B cell (primary cell): ENCODE data around the gene PLSCR3.

Source experiments
- EZH2 ChIP-seq: IDR thresholded peaks from 2 replicates; pipeline ENCODE4 v1.6.1; 2012; ENCODE audit warnings: borderline replicate concordance, low read depth, mild to moderate bottlenecking, moderate library complexity, low read length; ENCODE audit not compliant: insufficient read depth, poor library complexity, severe bottlenecking
- TF ChIP-seq, protein P1 (sequence below): fragments of 200-600 bp; IDR thresholded peaks from one replicate; pipeline ENCODE4 v1.8.0; 2022; ENCODE audit warnings: antibody characterized with exemption, mild to moderate bottlenecking

DNA sequence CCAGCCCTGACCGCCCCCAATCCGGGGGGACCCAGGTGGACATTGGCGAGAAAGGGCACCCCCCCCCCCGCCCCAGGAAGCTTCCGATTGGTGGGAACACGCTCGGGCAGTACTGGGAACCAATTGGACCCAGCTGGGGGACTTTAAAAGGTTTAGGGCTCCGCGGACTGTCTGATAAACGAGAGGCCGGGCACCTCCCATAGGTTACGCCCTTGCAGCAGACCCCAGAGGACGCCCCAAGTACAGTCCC is 9.3 kb upstream of the PLSCR3 start:
- TF ChIP-seq, protein P1, sequence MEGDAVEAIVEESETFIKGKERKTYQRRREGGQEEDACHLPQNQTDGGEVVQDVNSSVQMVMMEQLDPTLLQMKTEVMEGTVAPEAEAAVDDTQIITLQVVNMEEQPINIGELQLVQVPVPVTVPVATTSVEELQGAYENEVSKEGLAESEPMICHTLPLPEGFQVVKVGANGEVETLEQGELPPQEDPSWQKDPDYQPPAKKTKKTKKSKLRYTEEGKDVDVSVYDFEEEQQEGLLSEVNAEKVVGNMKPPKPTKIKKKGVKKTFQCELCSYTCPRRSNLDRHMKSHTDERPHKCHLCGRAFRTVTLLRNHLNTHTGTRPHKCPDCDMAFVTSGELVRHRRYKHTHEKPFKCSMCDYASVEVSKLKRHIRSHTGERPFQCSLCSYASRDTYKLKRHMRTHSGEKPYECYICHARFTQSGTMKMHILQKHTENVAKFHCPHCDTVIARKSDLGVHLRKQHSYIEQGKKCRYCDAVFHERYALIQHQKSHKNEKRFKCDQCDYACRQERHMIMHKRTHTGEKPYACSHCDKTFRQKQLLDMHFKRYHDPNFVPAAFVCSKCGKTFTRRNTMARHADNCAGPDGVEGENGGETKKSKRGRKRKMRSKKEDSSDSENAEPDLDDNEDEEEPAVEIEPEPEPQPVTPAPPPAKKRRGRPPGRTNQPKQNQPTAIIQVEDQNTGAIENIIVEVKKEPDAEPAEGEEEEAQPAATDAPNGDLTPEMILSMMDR = no peak
- no peak for TF ChIP-seq EZH2
